B cell (primary cell): ENCODE measurements around the gene KIF11.

Experiments
- CTCF ChIP-seq: fragments of 200-600 bp; IDR thresholded peaks from one replicate; pipeline ENCODE4 v1.8.0; 2022; ENCODE audit warnings: antibody characterized with exemption, mild to moderate bottlenecking
- EZH2 ChIP-seq: IDR thresholded peaks from 2 replicates; pipeline ENCODE4 v1.6.1; 2012; ENCODE audit warnings: borderline replicate concordance, low read depth, mild to moderate bottlenecking, moderate library complexity, low read length; ENCODE audit not compliant: insufficient read depth, poor library complexity, severe bottlenecking

- TF ChIP-seq CTCF (no peak), EZH2 (no peak)
Observed at GRCh38 chr10:92553959-92554358, 39.0 kb upstream of the KIF11 start.
